H9 (cell line): Measurements from ENCODE around the gene CCDC127. TPM values are rescaled to one million over a fixed set of nuclear protein-coding genes. Genes with fewer than 3 reads are reported as not detected.

Experiments
- DNase-seq: peaks from one replicate; pipeline ENCODE4 v3.0.0-alpha.2; 2017
- H2AFZ ChIP-seq: one replicate; pipeline ENCODE4 v1.6.1; 2013; ENCODE audit warnings: mild to moderate bottlenecking, low read length, control low read depth, moderate library complexity
- H2AK5ac ChIP-seq: 2 replicates; pipeline ENCODE4 v1.6.1; 2013; ENCODE audit warnings: low read length, control low read depth, mixed read lengths; ENCODE audit not compliant: insufficient read length
- H2BK120ac ChIP-seq: one replicate; pipeline ENCODE4 v1.6.1; 2013; ENCODE audit warnings: low read depth, mild to moderate bottlenecking, low read length, control low read depth, inconsistent platforms; ENCODE audit not compliant: poor library complexity, severe bottlenecking
- H2BK12ac ChIP-seq: 2 replicates; pipeline ENCODE4 v1.6.1; 2013; ENCODE audit warnings: low read length, control low read depth, mixed read lengths, low read depth; ENCODE audit not compliant: insufficient read length
- H2BK15ac ChIP-seq: 2 replicates; pipeline ENCODE4 v1.6.1; 2013; ENCODE audit warnings: low read depth, low read length, control low read depth
- H2BK20ac ChIP-seq: one replicate; pipeline ENCODE4 v1.6.1; 2013; ENCODE audit warnings: low read depth, mild to moderate bottlenecking, low read length, control low read depth, inconsistent platforms; ENCODE audit not compliant: poor library complexity, severe bottlenecking
- H2BK5ac ChIP-seq: 2 replicates; pipeline ENCODE4 v1.6.1; 2013; ENCODE audit warnings: low read length, control low read depth, mixed read lengths; ENCODE audit not compliant: insufficient read length
- H3K14ac ChIP-seq: 2 replicates; pipeline ENCODE4 v1.6.1; 2013; ENCODE audit warnings: low read length, control low read depth; ENCODE audit not compliant: insufficient read depth
- H3K18ac ChIP-seq: 2 replicates; pipeline ENCODE4 v1.6.1; 2013; ENCODE audit warnings: low read depth, mild to moderate bottlenecking, mixed read lengths, low read length, control low read depth; ENCODE audit not compliant: insufficient read length
- H3K23ac ChIP-seq: 2 replicates; pipeline ENCODE4 v1.6.1; 2013; ENCODE audit warnings: low read length, control low read depth, mixed read lengths, low read depth; ENCODE audit not compliant: insufficient read length
- H3K23me2 ChIP-seq: 2 replicates; pipeline ENCODE4 v1.6.1; 2013; ENCODE audit warnings: low read depth, mild to moderate bottlenecking, mixed read lengths, low read length, control low read depth; ENCODE audit not compliant: insufficient read length, poor library complexity, severe bottlenecking
- H3K27ac ChIP-seq: 2 replicates; pipeline ENCODE4 v1.5.1; 2013; ENCODE audit warnings: low read length, control low read depth, mixed read lengths, low read depth; ENCODE audit not compliant: insufficient read length
- H3K27me3 ChIP-seq: 2 replicates; pipeline ENCODE4 v1.6.1; 2013; ENCODE audit warnings: low read length, control low read depth, inconsistent platforms; ENCODE audit not compliant: insufficient read depth
- H3K4ac ChIP-seq: 2 replicates; pipeline ENCODE4 v1.6.1; 2013; ENCODE audit warnings: low read depth, mild to moderate bottlenecking, control low read depth, inconsistent platforms, low read length, moderate library complexity
- H3K4me1 ChIP-seq: 2 replicates; pipeline ENCODE4 v1.6.1; 2013; ENCODE audit warnings: low read length, control low read depth, inconsistent platforms; ENCODE audit not compliant: insufficient read depth
- H3K4me2 ChIP-seq: 2 replicates; pipeline ENCODE4 v1.6.1; 2013; ENCODE audit warnings: low read length, control low read depth, mixed read lengths; ENCODE audit not compliant: insufficient read length, insufficient read depth
- H3K56ac ChIP-seq: 2 replicates; pipeline ENCODE4 v1.6.1; 2013; ENCODE audit warnings: low read depth, mild to moderate bottlenecking, mixed read lengths, low read length, control low read depth; ENCODE audit not compliant: insufficient read length
- H3K79me1 ChIP-seq: 2 replicates; pipeline ENCODE4 v1.6.1; 2013; ENCODE audit warnings: low read depth, mild to moderate bottlenecking, moderate library complexity, low read length, control low read depth, inconsistent platforms; ENCODE audit not compliant: insufficient read depth, poor library complexity, severe bottlenecking
- H3K79me2 ChIP-seq: 2 replicates; pipeline ENCODE4 v1.6.1; 2013; ENCODE audit warnings: low read length, control low read depth, inconsistent platforms; ENCODE audit not compliant: insufficient read depth
- H3K9ac ChIP-seq: 2 replicates; pipeline ENCODE4 v1.6.1; 2013; ENCODE audit warnings: low read length, control low read depth, mixed read lengths; ENCODE audit not compliant: insufficient read length; ENCODE audit errors: extremely low read depth
- H3K9me3 ChIP-seq: one replicate; pipeline ENCODE4 v1.6.1; 2013; ENCODE audit warnings: low read depth, low read length, inconsistent platforms; ENCODE audit not compliant: control insufficient read depth
- H3T11ph ChIP-seq: one replicate; pipeline ENCODE4 v1.6.1; 2013; ENCODE audit warnings: mild to moderate bottlenecking, low read length, control low read depth, inconsistent platforms
- H4K20me1 ChIP-seq: one replicate; pipeline ENCODE4 v1.6.1; 2013; ENCODE audit not compliant: control insufficient read depth, insufficient read length, insufficient read depth
- H4K5ac ChIP-seq: 2 replicates; pipeline ENCODE4 v1.6.1; 2013; ENCODE audit warnings: low read depth, mild to moderate bottlenecking, mixed read lengths, low read length, control low read depth; ENCODE audit not compliant: insufficient read length
- H4K8ac ChIP-seq: replicated peaks from 2 replicates; pipeline ENCODE4 v1.6.1; 2013; ENCODE audit warnings: low read length, control low read depth, mixed read lengths, low read depth; ENCODE audit not compliant: insufficient read length
- H4K91ac ChIP-seq: 2 replicates; pipeline ENCODE4 v1.6.1; 2013; ENCODE audit warnings: low read depth, mild to moderate bottlenecking, moderate library complexity, mixed read lengths, low read length, control low read depth; ENCODE audit not compliant: insufficient read length
- H3K27ac Mint-ChIP-seq, 3 experiments: 2 replicates in 2 of 3; 3 replicates in 1 of 3; pipeline ENCODE4 v1.8.0; 2020 to 2021; ENCODE audit warnings: mixed read lengths in 3 of 3, mild to moderate bottlenecking in 1 of 3, moderate library complexity in 1 of 3
- H3K27me3 Mint-ChIP-seq: 2 replicates; pipeline ENCODE4 v1.8.0; 2021; ENCODE audit warnings: low read depth, mild to moderate bottlenecking, moderate library complexity, mixed read lengths
- H3K36me3 Mint-ChIP-seq, 3 experiments: 2 replicates in 2 of 3; 3 replicates in 1 of 3; pipeline ENCODE4 v1.8.0; 2020 to 2021; ENCODE audit warnings: low read depth in 3 of 3, mixed read lengths in 3 of 3; ENCODE audit not compliant: insufficient read depth in 1 of 3
- H3K4me1 Mint-ChIP-seq, 2 experiments: 2 replicates each; pipeline ENCODE4 v1.8.0; 2020; ENCODE audit warnings: mixed read lengths in 2 of 2
- H3K4me3 Mint-ChIP-seq, 2 experiments: 2 replicates in 1 of 2; 3 replicates in 1 of 2; pipeline ENCODE4 v1.8.0; 2020 to 2021; ENCODE audit warnings: mild to moderate bottlenecking in 2 of 2, mixed read lengths in 2 of 2, moderate library complexity in 1 of 2
- H3K9me3 Mint-ChIP-seq, 2 experiments: 2 replicates in 1 of 2; 3 replicates in 1 of 2; pipeline ENCODE4 v1.8.0; 2020; ENCODE audit warnings: mild to moderate bottlenecking in 2 of 2, mixed read lengths in 2 of 2, moderate library complexity in 1 of 2
- CTCF ChIP-seq: fragments of 200-600 bp; sonication (generic); conservative IDR thresholded peaks from 3 replicates; pipeline ENCODE4 v1.8.0; 2021; ENCODE audit warnings: antibody characterized with exemption, mild to moderate bottlenecking
- WGBS: extraction: QIAGEN DNeasy Blood & Tissue Kit; methylation state at CpG from one replicate; pipeline ENCODE4 v1.1.7; 2013; ENCODE audit warnings: missing lambda C conversion rate, low lambda C conversion rate, mixed read lengths; ENCODE audit not compliant: insufficient read length; ENCODE audit errors: extremely low coverage; 5-methylcytosine and 5-hydroxymethylcytosine counted together
- total RNA-seq: library from RNA; stranded (reverse); gene quantifications from 2 replicates; pipeline ENCODE4 v1.2.1, GENCODE V29; 2021

The CCDC127 gene
- total RNA-seq, 1 experiment from 2014 or later: 9.0 TPM

GRCh38 chr5:206927-207536 lies 10.9 kb downstream of the CCDC127 start:
- H4K5ac ChIP-seq: no peak overlapping the region
- H3K4ac ChIP-seq: no peak overlapping the region
- Mint-ChIP-seq H3K27ac (peak overlapping the region in 2 of 3 experiments; percentile 27; a peak in 1 of 7 replicates), H3K4me1 (peaks cover 6 to 8% of the 10 kb centered on the region in 2 experiments; a peak in 3 of 4 replicates), H3K27me3 (no peaks in the 10 kb centered on the region), H3K4me3 (no peak overlapping the region), H3K9me3 (no peaks in the 10 kb centered on the region), H3K36me3 (peaks cover 4 to 31% (median 27%) of the 10 kb centered on the region in 3 experiments; a peak in 6 of 7 replicates)
- H3T11ph ChIP-seq: no peak overlapping the region
- no peak overlapping the region for H2BK15ac ChIP-seq
- H3K18ac ChIP-seq: no peak overlapping the region
- H2AK5ac ChIP-seq: no peak overlapping the region
- no peak overlapping the region for H3K23ac ChIP-seq
- H3K27me3 ChIP-seq: no peaks in the 10 kb centered on the region
- H3K9ac ChIP-seq: no peak overlapping the region
- no peak for TF ChIP-seq CTCF
- no peak overlapping the region for H2BK20ac ChIP-seq
- no peak overlapping the region for H2AFZ ChIP-seq
- H4K91ac ChIP-seq: no peak overlapping the region
- no peak overlapping the region for H4K8ac ChIP-seq
- no peak overlapping the region for H3K4me2 ChIP-seq
- H3K56ac ChIP-seq: no peak overlapping the region
- no peak overlapping the region for H3K14ac ChIP-seq
- no peak overlapping the region for H2BK5ac ChIP-seq
- no peak overlapping the region for H3K27ac ChIP-seq
- WGBS: 100% methylated on average over 1 of the region's 8 CpGs
- no peak overlapping the region for H2BK120ac ChIP-seq
- H2BK12ac ChIP-seq: no peak overlapping the region
- no peaks in the 10 kb centered on the region for H3K23me2 ChIP-seq
- H3K79me1 ChIP-seq: peaks cover 15% of the 10 kb centered on the region
- H3K4me1 ChIP-seq: peaks cover 3% of the 10 kb centered on the region; the same call in 1 of the 2 replicates
- H3K79me2 ChIP-seq: peaks cover 6% of the 10 kb centered on the region
- no peak for DNase-seq
- no peaks in the 10 kb centered on the region for H4K20me1 ChIP-seq
- H3K9me3 ChIP-seq: no peaks in the 10 kb centered on the region
